Large intestine (tissue), 3 donors: Measurements from ENCODE around the gene CERT1. TPM values are rescaled to one million over a fixed set of nuclear protein-coding genes. Genes with fewer than 3 reads are reported as not detected.
"Not testable (repeated sequence)": the region's sequence is repeated elsewhere in the genome, so short reads cannot be mapped to it uniquely, and the experiment has no call there.

Source experiments
- DNase-seq, 2 donors: peaks; one replicate each; pipeline versions ENCODE4 v3.0.0 to v3.0.0-alpha.2; 2013
- H3K27ac ChIP-seq: one replicate; pipeline ENCODE4 v1.5.1; 2013; ENCODE audit warnings: low read length
- H3K27me3 ChIP-seq: 2 replicates; pipeline ENCODE4 v1.6.1; 2013; ENCODE audit warnings: low read length; ENCODE audit not compliant: control insufficient read depth, insufficient read depth
- H3K36me3 ChIP-seq: 2 replicates; pipeline ENCODE4 v1.6.1; 2013; ENCODE audit warnings: low read length; ENCODE audit not compliant: control insufficient read depth, insufficient read depth
- H3K4me1 ChIP-seq: one replicate; pipeline ENCODE4 v1.6.1; 2013; ENCODE audit warnings: low read length; ENCODE audit not compliant: control insufficient read depth, insufficient read depth
- H3K4me3 ChIP-seq: one replicate; pipeline ENCODE4 v1.5.1; 2013; ENCODE audit warnings: low read length
- H3K9me3 ChIP-seq: one replicate; pipeline ENCODE4 v1.6.1; 2013; ENCODE audit warnings: mild to moderate bottlenecking, low read depth, low read length, moderate library complexity; ENCODE audit not compliant: control insufficient read depth
- WGBS: methylation state at CpG from one replicate; pipeline ENCODE4 v1.1.5; 2013; ENCODE audit warnings: low lambda C conversion rate; ENCODE audit not compliant: insufficient coverage; 5-methylcytosine and 5-hydroxymethylcytosine counted together
- polyA plus RNA-seq: library from polyadenylated mRNA; unstranded; fragments of 120-200 nt; gene quantifications from one replicate; pipeline ENCODE4 v1.2.1, GENCODE V29; 2013

The CERT1 gene
- polyA plus RNA-seq, 1 donor, result 50.3 TPM

DNA sequence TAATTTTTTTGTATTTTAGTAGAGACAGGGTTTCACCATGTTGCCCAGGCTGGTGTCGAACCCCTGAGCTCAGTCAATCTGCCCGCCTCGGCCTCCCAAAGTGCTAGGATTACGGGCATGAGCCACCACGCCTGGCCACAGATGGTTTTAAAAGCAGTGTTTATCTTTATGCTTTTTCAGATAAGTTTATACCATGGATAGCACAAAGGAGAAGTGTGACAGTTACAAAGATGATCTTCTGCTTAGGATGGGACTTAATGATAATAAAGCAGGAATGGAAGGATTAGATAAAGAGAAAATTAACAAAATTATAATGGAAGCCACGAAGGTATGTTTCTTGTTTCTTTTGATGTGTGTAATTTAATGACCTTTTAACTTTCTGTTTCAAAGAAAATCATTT lies 35.4 kb upstream of the CERT1 start:
- WGBS, result 88% methylated on average over 3 of the region's 6 CpGs
- Histone ChIP-seq H3K27ac (no peak overlapping the region), H3K4me1 (no peaks in the 10 kb centered on the region)

GRCh38 chr5:75545131-75545530 lies 33.7 kb upstream of the CERT1 start:
- Histone ChIP-seq H3K4me3 (no peak overlapping the region), H3K27ac (no peak overlapping the region), H3K27me3 (no peaks in the 10 kb centered on the region), H3K4me1 (no peaks in the 10 kb centered on the region), H3K36me3 (no peaks in the 10 kb centered on the region), H3K9me3 (no peaks in the 10 kb centered on the region)
- WGBS, result no CpG with 5 or more reads among the region's 2 CpGs
- no peak for DNase-seq

More for the DNA sequence above, 35.4 kb upstream of the CERT1 start:
- Histone ChIP-seq H3K27me3 (no peaks in the 10 kb centered on the region), H3K36me3 (no peaks in the 10 kb centered on the region), H3K4me3 (no peak overlapping the region), H3K9me3 (no peaks in the 10 kb centered on the region)
- no peak for DNase-seq

- H3K27me3 ChIP-seq, result no peaks in the 10 kb centered on the region
- H3K27ac ChIP-seq, result no peak overlapping the region
- H3K4me3 ChIP-seq, result no peak overlapping the region
- H3K36me3 ChIP-seq, result no peaks in the 10 kb centered on the region
- peaks cover 2% of the 10 kb centered on the region for H3K9me3 ChIP-seq
- no CpG with 5 or more reads among the region's 1 CpG for WGBS
- no peaks in the 10 kb centered on the region for H3K4me1 ChIP-seq
- DNase-seq, result no peak
Measured at GRCh38 chr5:75538211-75538610, 26.8 kb upstream of the CERT1 start.

GRCh38 chr5:75536694-75537360 lies 25.4 kb upstream of the CERT1 start:
- Histone ChIP-seq H3K27me3 (no peaks in the 10 kb centered on the region), H3K9me3 (peaks cover 4% of the 10 kb centered on the region), H3K4me3 (no peak overlapping the region), H3K36me3 (no peaks in the 10 kb centered on the region), H3K27ac (no peak overlapping the region), H3K4me1 (no peaks in the 10 kb centered on the region)
- no CpG with 5 or more reads among the region's 6 CpGs for WGBS
- DNase-seq, result no peak

GRCh38 chr5:75536147-75536546 lies 24.7 kb upstream of the CERT1 start:
- no peak overlapping the region for H3K4me3 ChIP-seq
- H3K36me3 ChIP-seq, result no peaks in the 10 kb centered on the region
- peaks cover 4% of the 10 kb centered on the region for H3K9me3 ChIP-seq
- WGBS, result no CpG with 5 or more reads among the region's 3 CpGs
- H3K4me1 ChIP-seq, result no peaks in the 10 kb centered on the region
- H3K27ac ChIP-seq, result no peak overlapping the region
- H3K27me3 ChIP-seq, result no peaks in the 10 kb centered on the region
- no peak for DNase-seq

GRCh38 chr5:75534734-75535133 lies 23.3 kb upstream of the CERT1 start:
- DNase-seq, result no peak
- H3K9me3 ChIP-seq, result peaks cover 4% of the 10 kb centered on the region
- no CpG with 5 or more reads among the region's 2 CpGs for WGBS
- no peaks in the 10 kb centered on the region for H3K4me1 ChIP-seq
- no peak overlapping the region for H3K27ac ChIP-seq
- no peak overlapping the region for H3K4me3 ChIP-seq
- no peaks in the 10 kb centered on the region for H3K27me3 ChIP-seq
- H3K36me3 ChIP-seq, result no peaks in the 10 kb centered on the region

GRCh38 chr5:75533716-75534115 lies 22.3 kb upstream of the CERT1 start:
- H3K36me3 ChIP-seq, H3K4me3 ChIP-seq, H3K9me3 ChIP-seq, DNase-seq, H3K4me1 ChIP-seq, H3K27ac ChIP-seq, H3K27me3 ChIP-seq: not testable (repeated sequence)
- no CpG with 5 or more reads among the region's 1 CpG for WGBS

GRCh38 chr5:75532190-75532589 lies 20.8 kb upstream of the CERT1 start:
- H3K36me3 ChIP-seq, result no peaks in the 10 kb centered on the region
- WGBS, result no CpG with 5 or more reads among the region's 2 CpGs
- H3K27me3 ChIP-seq, result no peaks in the 10 kb centered on the region
- no peaks in the 10 kb centered on the region for H3K4me1 ChIP-seq
- H3K4me3 ChIP-seq, result no peak overlapping the region
- no peak overlapping the region for H3K27ac ChIP-seq
- peaks cover 4% of the 10 kb centered on the region for H3K9me3 ChIP-seq
- no peak for DNase-seq

GRCh38 chr5:75529185-75529584 lies 17.8 kb upstream of the CERT1 start:
- no peak for DNase-seq
- no peak overlapping the region for H3K4me3 ChIP-seq
- H3K27ac ChIP-seq, result no peak overlapping the region
- no peaks in the 10 kb centered on the region for H3K27me3 ChIP-seq
- H3K36me3 ChIP-seq, result no peaks in the 10 kb centered on the region
- H3K4me1 ChIP-seq, result no peaks in the 10 kb centered on the region
- H3K9me3 ChIP-seq, result peaks cover 4% of the 10 kb centered on the region

GRCh38 chr5:75526070-75526469 lies 14.6 kb upstream of the CERT1 start:
- Histone ChIP-seq H3K9me3 (peaks cover 3% of the 10 kb centered on the region), H3K27me3 (no peaks in the 10 kb centered on the region), H3K4me1 (no peaks in the 10 kb centered on the region), H3K4me3 (no peak overlapping the region), H3K36me3 (peaks cover 3% of the 10 kb centered on the region), H3K27ac (no peak overlapping the region)
- DNase-seq, result no peak
- 95% methylated on average over 2 of the region's 2 CpGs for WGBS

- Histone ChIP-seq H3K4me3 (no peak overlapping the region), H3K27me3 (no peaks in the 10 kb centered on the region), H3K36me3 (peaks cover 3% of the 10 kb centered on the region), H3K4me1 (no peaks in the 10 kb centered on the region), H3K27ac (no peak overlapping the region), H3K9me3 (peaks cover 8% of the 10 kb centered on the region)
- DNase-seq, result no peak
- 100% methylated on average over 1 of the region's 1 CpG for WGBS
Measured at GRCh38 chr5:75525344-75525743, 13.9 kb upstream of the CERT1 start.
